SK-N-SH treated with all-trans-retinoic acid at 6 μM for 48 hours (cell line): ENCODE measurements around the gene POLR3B.
A peak's percentile ranks its signal among the peaks of the same experiment; 100 is the strongest.

Source experiments
- ATAC-seq: fragments of 200-7000 bp; cut with Tn5 transposase; 3 replicates; pipeline ENCODE4 v1.9.1; 2020; ENCODE audit warnings: mild to moderate bottlenecking, moderate library complexity
- ARNTL ChIP-seq: fragments of 450-650 bp; formaldehyde crosslinking; IDR thresholded peaks from 2 replicates; pipeline ENCODE4 v1.5.0; 2020; ENCODE audit warnings: low read depth, mild to moderate bottlenecking, moderate library complexity, borderline replicate concordance
- BACH2 ChIP-seq: fragments of 250-450 bp; sonication (Bioruptor Pico); IDR thresholded peaks from 2 replicates; pipeline ENCODE4 v1.9.0; 2021; ENCODE audit warnings: mild to moderate bottlenecking, borderline replicate concordance
- CSDC2 ChIP-seq: fragments of 250-450 bp; sonication (Bioruptor Pico); IDR thresholded peaks from 2 replicates; pipeline ENCODE4 v1.5.0; 2020; ENCODE audit warnings: mild to moderate bottlenecking, moderate library complexity
- GLIS3 ChIP-seq: fragments of 250-450 bp; sonication (Bioruptor Pico); IDR thresholded peaks from 2 replicates; pipeline ENCODE4 v1.5.0; 2020; ENCODE audit warnings: mild to moderate bottlenecking, moderate library complexity
- ISL1 ChIP-seq: fragments of 250-450 bp; sonication (Bioruptor Pico); IDR thresholded peaks from 2 replicates; pipeline ENCODE4 v2.1.2; 2022; ENCODE audit warnings: mild to moderate bottlenecking, moderate library complexity
- OSR1 ChIP-seq: fragments of 250-450 bp; sonication (Bioruptor Pico); IDR thresholded peaks from 2 replicates; pipeline ENCODE4 v1.8.0; 2022; ENCODE audit warnings: moderate library complexity, mild to moderate bottlenecking, inconsistent platforms
- PPARA ChIP-seq: fragments of 250-450 bp; sonication (Bioruptor Pico); IDR thresholded peaks from 2 replicates; pipeline ENCODE4 v1.5.0; 2020; ENCODE audit warnings: mild to moderate bottlenecking, borderline replicate concordance
- RARB ChIP-seq: fragments of 250-450 bp; sonication (Bioruptor Pico); IDR thresholded peaks from 2 replicates; pipeline ENCODE4 v1.8.0; 2021; ENCODE audit warnings: mild to moderate bottlenecking, moderate library complexity
- SNAI2 ChIP-seq: fragments of 250-450 bp; sonication (Bioruptor Pico); IDR thresholded peaks from 2 replicates; pipeline ENCODE4 v1.5.0; 2020; ENCODE audit warnings: mild to moderate bottlenecking, moderate library complexity
- TCF4 ChIP-seq: fragments of 250-450 bp; sonication (Bioruptor Pico); IDR thresholded peaks from 2 replicates; pipeline ENCODE4 v1.8.0; 2021; ENCODE audit warnings: mild to moderate bottlenecking, moderate library complexity, borderline replicate concordance
- ZC3H10 ChIP-seq: fragments of 250-450 bp; sonication (Bioruptor Pico); IDR thresholded peaks from 2 replicates; pipeline ENCODE4 v1.5.1; 2021; ENCODE audit warnings: mild to moderate bottlenecking, moderate library complexity
- ZFP3 ChIP-seq: fragments of 250-450 bp; sonication (Bioruptor Pico); IDR thresholded peaks from 2 replicates; pipeline ENCODE4 v1.5.0; 2020; ENCODE audit warnings: mild to moderate bottlenecking, moderate library complexity
- ZFP30 ChIP-seq: fragments of 450-650 bp; formaldehyde crosslinking; IDR thresholded peaks from 2 replicates; pipeline ENCODE4 v1.5.0; 2022; ENCODE audit warnings: mild to moderate bottlenecking, moderate library complexity
- ZNF565 ChIP-seq: fragments of 450-650 bp; formaldehyde crosslinking; conservative IDR thresholded peaks from 2 replicates; pipeline ENCODE4 v1.5.0; 2020; ENCODE audit warnings: low read depth, mild to moderate bottlenecking, moderate library complexity
- ZNF70 ChIP-seq: fragments of 450-650 bp; formaldehyde crosslinking; IDR thresholded peaks from 2 replicates; pipeline ENCODE4 v1.5.0; 2020; ENCODE audit warnings: mild to moderate bottlenecking, moderate library complexity
- ZNF8 ChIP-seq: fragments of 450-650 bp; formaldehyde crosslinking; IDR thresholded peaks from 2 replicates; pipeline ENCODE4 v1.5.0; 2020; ENCODE audit warnings: mild to moderate bottlenecking, moderate library complexity
- TF ChIP-seq, protein P1 (sequence below): fragments of 250-450 bp; sonication (Bioruptor Pico); IDR thresholded peaks from 2 replicates; pipeline ENCODE4 v1.5.1; 2020; ENCODE audit warnings: low read depth, mild to moderate bottlenecking, moderate library complexity
- TF ChIP-seq, protein P2 (sequence below): fragments of 250-450 bp; sonication (Bioruptor Pico); IDR thresholded peaks from 2 replicates; pipeline ENCODE4 v1.8.0; 2021; ENCODE audit warnings: low read depth, mild to moderate bottlenecking, moderate library complexity, borderline replicate concordance
- TF ChIP-seq, protein P3 (sequence below): fragments of 250-450 bp; sonication (Bioruptor Pico); IDR thresholded peaks from 2 replicates; pipeline ENCODE4 v1.5.0; 2020; ENCODE audit warnings: mild to moderate bottlenecking, moderate library complexity
- TF ChIP-seq, protein P4 (sequence below): fragments of 250-450 bp; sonication (Bioruptor Pico); IDR thresholded peaks from 2 replicates; pipeline ENCODE4 v1.5.1; 2021; ENCODE audit warnings: mild to moderate bottlenecking, moderate library complexity

POLR3B gene

DNA sequence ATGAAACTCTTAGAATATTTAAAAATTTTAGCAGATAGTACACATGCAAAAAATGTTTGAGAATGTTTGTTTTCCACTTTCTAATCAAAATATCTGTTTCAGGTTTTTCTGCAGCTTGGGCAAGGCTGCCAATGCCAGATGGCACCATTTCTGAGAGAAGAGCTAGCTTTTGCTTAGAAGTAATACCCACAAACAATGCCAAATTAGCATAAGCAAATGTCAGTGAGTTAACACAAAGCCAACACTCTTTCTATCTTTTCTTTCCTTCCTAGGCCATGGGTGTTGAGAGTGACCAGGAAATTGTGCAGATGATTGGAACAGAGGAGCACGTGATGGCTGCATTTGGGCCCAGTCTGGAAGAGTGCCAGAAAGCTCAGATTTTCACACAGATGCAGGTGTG, 35.2 kb downstream of the POLR3B start (continued):
- TF ChIP-seq, protein P1, sequence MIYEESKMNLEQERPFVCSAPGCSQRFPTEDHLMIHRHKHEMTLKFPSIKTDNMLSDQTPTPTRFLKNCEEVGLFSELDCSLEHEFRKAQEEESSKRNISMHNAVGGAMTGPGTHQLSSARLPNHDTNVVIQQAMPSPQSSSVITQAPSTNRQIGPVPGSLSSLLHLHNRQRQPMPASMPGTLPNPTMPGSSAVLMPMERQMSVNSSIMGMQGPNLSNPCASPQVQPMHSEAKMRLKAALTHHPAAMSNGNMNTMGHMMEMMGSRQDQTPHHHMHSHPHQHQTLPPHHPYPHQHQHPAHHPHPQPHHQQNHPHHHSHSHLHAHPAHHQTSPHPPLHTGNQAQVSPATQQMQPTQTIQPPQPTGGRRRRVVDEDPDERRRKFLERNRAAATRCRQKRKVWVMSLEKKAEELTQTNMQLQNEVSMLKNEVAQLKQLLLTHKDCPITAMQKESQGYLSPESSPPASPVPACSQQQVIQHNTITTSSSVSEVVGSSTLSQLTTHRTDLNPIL (CRISPR knock-in tag), result no peak
- TF ChIP-seq GLIS3 (CRISPR knock-in tag) (no peak), SNAI2 (CRISPR knock-in tag) (no peak), ZC3H10 (CRISPR knock-in tag) (no peak)
- TF ChIP-seq, all 23 proteins: peak for 0

DNA sequence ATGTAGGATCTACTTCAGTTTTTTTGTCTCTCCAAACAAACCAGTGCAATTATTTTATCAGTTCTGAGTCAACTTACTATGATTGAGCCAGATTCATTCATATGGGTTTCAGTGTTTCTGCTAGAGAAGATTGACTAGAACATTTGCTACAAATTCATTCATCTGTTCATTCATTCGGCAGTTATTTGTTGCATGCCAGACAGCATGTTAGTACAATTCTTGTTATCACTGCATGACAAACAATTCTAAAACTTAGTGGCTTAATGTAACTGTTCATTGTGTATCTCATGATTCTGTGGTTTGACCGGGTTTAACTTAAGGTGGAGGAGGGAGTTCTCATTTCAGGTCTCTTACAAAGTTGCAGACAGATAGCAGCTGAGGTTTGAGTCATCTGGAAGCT, 52.3 kb downstream of the POLR3B start:
- ATAC-seq, result no peak
- TF ChIP-seq ZNF8 (CRISPR knock-in tag), result no peak
- TF ChIP-seq, protein P2, sequence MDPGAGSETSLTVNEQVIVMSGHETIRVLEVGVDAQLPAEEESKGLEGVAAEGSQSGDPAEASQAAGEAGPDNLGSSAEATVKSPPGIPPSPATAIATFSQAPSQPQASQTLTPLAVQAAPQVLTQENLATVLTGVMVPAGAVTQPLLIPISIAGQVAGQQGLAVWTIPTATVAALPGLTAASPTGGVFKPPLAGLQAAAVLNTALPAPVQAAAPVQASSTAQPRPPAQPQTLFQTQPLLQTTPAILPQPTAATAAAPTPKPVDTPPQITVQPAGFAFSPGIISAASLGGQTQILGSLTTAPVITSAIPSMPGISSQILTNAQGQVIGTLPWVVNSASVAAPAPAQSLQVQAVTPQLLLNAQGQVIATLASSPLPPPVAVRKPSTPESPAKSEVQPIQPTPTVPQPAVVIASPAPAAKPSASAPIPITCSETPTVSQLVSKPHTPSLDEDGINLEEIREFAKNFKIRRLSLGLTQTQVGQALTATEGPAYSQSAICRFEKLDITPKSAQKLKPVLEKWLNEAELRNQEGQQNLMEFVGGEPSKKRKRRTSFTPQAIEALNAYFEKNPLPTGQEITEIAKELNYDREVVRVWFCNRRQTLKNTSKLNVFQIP (CRISPR knock-in tag), result no peak
- TF ChIP-seq GLIS3 (CRISPR knock-in tag), result no peak
- no peak for TF ChIP-seq CSDC2
- no peak for TF ChIP-seq OSR1
- TF ChIP-seq RARB, result no peak
- TF ChIP-seq PPARA (CRISPR knock-in tag), result no peak
- TF ChIP-seq ISL1 (CRISPR knock-in tag), result no peak

DNA sequence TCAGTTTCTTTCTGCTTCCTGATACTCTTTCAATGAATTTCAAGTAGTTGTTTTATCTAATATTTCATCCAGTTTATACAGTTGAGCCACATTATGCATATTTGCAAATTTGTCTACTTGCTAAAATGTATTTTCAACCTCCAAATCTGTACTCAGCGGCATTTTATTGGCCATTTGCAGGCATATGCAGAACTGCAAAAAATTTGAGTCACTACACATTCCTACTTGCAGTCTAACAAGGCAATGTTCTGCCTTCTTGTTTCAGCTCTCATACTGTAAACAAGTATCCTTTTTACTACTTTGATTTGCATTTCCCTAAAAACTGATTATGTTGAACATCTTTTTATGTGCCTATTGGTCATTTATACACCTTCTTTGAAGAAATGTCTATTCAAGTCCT, 55.0 kb downstream of the POLR3B start:
- no peak for TF ChIP-seq RARB
- no peak for TF ChIP-seq ISL1 (CRISPR knock-in tag)
- TF ChIP-seq, protein P1 (CRISPR knock-in tag), result no peak
- ATAC-seq, result no peak

DNA sequence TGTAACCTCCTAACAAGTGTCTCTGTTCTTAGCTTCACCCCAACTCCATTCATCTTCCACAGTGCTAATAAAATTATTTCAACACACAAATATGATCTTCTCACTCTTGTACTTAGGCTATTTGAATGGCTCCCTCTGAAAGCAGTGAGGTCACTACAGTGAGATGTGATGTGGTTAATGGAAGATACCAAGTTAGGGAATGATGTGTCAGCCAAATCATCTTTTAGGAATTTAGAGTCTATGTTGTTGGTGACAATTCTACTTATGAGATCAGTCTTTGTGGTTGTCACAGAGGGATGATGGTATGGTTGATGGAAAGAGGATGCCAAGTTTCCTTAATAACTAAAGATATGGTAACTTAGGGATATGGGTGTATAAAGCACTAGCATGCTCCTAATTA, 57.6 kb downstream of the POLR3B start:
- peak; percentile 66 for ATAC-seq
- TF ChIP-seq ARNTL (CRISPR knock-in tag), result no peak
- no peak for TF ChIP-seq OSR1
- no peak for TF ChIP-seq BACH2
- TF ChIP-seq TCF4 (CRISPR knock-in tag), result no peak
- TF ChIP-seq ZC3H10 (CRISPR knock-in tag), result no peak
- TF ChIP-seq RARB, result no peak
- TF ChIP-seq ZFP30 (CRISPR knock-in tag), result no peak

DNA sequence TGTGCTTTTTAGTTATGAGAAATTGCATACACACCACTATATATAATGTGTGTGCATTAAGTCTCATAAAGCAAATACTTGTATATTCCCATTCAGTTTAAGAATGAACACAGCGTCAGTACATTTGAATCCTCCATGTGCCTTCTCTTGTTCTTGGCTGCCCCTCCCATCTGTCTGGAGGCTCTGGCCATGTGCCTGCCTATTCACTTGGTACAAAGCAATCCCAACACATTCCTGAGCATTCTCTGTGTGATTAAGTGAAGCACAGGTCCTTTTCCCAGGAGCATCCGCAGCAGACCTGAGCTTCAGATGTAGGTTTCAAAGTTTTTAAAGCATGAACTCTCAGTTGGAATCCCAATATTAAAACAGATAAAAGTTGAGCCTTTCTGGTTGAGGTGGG, 58.7 kb downstream of the POLR3B start:
- peak; percentile 45 for ATAC-seq
- no peak for TF ChIP-seq CSDC2
- TF ChIP-seq, protein P1 (CRISPR knock-in tag), result no peak
- no peak for TF ChIP-seq ZFP3
- no peak for TF ChIP-seq ZFP30 (CRISPR knock-in tag)
- TF ChIP-seq, protein P3, sequence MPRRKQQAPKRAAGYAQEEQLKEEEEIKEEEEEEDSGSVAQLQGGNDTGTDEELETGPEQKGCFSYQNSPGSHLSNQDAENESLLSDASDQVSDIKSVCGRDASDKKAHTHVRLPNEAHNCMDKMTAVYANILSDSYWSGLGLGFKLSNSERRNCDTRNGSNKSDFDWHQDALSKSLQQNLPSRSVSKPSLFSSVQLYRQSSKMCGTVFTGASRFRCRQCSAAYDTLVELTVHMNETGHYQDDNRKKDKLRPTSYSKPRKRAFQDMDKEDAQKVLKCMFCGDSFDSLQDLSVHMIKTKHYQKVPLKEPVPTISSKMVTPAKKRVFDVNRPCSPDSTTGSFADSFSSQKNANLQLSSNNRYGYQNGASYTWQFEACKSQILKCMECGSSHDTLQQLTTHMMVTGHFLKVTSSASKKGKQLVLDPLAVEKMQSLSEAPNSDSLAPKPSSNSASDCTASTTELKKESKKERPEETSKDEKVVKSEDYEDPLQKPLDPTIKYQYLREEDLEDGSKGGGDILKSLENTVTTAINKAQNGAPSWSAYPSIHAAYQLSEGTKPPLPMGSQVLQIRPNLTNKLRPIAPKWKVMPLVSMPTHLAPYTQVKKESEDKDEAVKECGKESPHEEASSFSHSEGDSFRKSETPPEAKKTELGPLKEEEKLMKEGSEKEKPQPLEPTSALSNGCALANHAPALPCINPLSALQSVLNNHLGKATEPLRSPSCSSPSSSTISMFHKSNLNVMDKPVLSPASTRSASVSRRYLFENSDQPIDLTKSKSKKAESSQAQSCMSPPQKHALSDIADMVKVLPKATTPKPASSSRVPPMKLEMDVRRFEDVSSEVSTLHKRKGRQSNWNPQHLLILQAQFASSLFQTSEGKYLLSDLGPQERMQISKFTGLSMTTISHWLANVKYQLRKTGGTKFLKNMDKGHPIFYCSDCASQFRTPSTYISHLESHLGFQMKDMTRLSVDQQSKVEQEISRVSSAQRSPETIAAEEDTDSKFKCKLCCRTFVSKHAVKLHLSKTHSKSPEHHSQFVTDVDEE (CRISPR knock-in tag), result no peak
- no peak for TF ChIP-seq ISL1 (CRISPR knock-in tag)
- TF ChIP-seq, protein P4, sequence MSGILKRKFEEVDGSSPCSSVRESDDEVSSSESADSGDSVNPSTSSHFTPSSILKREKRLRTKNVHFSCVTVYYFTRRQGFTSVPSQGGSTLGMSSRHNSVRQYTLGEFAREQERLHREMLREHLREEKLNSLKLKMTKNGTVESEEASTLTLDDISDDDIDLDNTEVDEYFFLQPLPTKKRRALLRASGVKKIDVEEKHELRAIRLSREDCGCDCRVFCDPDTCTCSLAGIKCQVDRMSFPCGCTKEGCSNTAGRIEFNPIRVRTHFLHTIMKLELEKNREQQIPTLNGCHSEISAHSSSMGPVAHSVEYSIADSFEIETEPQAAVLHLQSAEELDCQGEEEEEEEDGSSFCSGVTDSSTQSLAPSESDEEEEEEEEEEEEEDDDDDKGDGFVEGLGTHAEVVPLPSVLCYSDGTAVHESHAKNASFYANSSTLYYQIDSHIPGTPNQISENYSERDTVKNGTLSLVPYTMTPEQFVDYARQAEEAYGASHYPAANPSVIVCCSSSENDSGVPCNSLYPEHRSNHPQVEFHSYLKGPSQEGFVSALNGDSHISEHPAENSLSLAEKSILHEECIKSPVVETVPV, result no peak
- no peak for TF ChIP-seq OSR1
- TF ChIP-seq, protein P2 (CRISPR knock-in tag), result no peak
- no peak for TF ChIP-seq SNAI2 (CRISPR knock-in tag)
- TF ChIP-seq TCF4 (CRISPR knock-in tag), result no peak
- no peak for TF ChIP-seq PPARA (CRISPR knock-in tag)
- TF ChIP-seq ZNF565, result no peak
- TF ChIP-seq BACH2, result no peak
- no peak for TF ChIP-seq ZNF70 (CRISPR knock-in tag)
- no peak for TF ChIP-seq ZC3H10 (CRISPR knock-in tag)
